NCI-H524 treated with DMSO at 0.1 percent for 48 hours (cell line): ENCODE results near the gene NUP214.
"Not testable (repeated sequence)": the region's sequence is repeated elsewhere in the genome, so short reads cannot be mapped to it uniquely, and the experiment has no call there.

Source experiments
- DNase-seq: peaks from one replicate; lab custom pipeline; 2025; lab: John Stamatoyannopoulos, UW

NUP214 gene

DNA sequence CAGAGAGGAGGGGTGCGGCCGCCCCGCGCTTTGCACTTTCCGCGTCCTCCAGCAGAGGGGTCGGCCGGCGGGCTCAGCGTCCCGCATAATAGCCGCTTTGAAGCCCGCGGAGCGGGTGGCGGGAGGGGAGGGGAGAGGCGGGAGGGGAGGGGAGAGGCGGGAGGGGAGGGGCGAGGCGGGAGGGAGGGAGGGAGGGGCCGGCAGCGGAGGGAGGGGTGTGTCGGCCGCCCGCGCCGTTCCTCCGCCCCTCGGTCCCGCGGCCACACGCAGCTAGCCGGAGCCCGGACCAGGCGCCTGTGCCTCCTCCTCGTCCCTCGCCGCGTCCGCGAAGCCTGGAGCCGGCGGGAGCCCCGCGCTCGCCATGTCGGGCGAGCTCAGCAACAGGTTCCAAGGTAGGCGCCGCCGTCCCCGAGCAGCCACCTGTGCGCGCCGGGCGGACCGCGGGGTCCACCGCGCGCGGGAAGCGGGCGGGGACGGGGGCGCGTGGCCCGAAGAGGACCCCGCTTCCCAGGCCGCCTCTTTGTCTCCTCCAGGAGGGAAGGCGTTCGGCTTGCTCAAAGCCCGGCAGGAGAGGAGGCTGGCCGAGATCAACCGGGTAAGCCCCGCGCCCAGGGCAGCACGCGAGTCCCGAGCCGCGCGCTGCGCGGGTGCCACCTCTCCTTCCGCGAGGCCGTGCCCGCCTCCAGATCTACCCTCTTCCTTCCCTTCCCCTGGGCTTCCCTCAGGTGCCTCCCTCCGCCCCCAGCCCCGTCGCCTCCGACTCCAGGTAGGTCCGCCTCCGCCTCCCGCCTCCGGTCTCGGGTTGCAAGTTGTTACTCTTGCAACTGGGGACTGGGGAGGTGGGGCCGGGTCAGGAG is 28.9 kb upstream of the NUP214 start, which contains the start of gene AIF1L:
Gene AIF1L (plus strand): TSS at position 263 of the 857 bp plus-strand sequence. CDS start 99 bp downstream, at position 362.
- peak; percentile 2 for DNase-seq

- no peak for DNase-seq
Observed at GRCh38 chr9:131097126-131097947, 28.0 kb upstream of the NUP214 start.

DNA sequence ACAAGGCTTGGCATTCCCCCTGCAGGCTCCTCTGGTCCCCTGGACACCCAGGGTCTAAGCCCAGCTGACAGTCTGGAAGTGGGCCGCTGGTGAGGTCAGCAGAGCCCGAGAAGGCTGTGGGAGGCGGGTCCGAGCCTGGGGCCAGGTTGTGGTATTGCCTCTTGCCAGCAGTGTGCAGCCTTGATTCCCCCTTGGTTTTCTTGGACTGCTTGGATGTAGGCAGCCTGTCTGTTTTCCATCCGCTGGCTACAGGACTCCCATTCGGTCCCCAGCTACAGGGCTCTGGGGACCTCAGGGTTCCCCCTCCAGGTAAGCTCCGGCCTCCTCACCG is 27.5 kb upstream of the NUP214 start:
- no peak for DNase-seq

- DNase-seq = no peak
Observed at GRCh38 chr9:131098391-131099101, 26.8 kb upstream of the NUP214 start.

- no peak for DNase-seq
Observed at GRCh38 chr9:131099102-131099606, 26.2 kb upstream of the NUP214 start.

GRCh38 chr9:131099845-131100244 is 25.5 kb upstream of the NUP214 start:
- not testable (repeated sequence) for DNase-seq

DNA sequence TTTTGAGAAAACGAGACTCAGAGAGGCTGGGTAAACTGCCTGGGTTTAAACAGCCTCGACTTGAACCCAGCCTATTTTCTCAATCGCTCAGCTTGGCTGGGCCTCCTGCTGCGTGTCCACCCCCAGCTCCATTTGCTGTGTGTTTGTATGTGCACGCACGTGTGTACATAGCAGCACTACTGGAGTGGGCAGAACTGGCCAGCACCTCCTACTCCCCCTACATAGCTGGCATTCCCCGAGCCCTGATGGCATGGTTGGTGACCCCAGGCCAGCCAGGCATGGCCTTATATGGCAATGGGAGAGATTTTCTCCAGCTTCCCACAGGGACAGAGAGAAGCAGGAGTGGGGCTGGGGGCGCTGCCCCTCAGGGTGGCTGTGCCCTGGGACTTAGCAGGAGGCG is 24.9 kb upstream of the NUP214 start:
- no peak for DNase-seq

DNA sequence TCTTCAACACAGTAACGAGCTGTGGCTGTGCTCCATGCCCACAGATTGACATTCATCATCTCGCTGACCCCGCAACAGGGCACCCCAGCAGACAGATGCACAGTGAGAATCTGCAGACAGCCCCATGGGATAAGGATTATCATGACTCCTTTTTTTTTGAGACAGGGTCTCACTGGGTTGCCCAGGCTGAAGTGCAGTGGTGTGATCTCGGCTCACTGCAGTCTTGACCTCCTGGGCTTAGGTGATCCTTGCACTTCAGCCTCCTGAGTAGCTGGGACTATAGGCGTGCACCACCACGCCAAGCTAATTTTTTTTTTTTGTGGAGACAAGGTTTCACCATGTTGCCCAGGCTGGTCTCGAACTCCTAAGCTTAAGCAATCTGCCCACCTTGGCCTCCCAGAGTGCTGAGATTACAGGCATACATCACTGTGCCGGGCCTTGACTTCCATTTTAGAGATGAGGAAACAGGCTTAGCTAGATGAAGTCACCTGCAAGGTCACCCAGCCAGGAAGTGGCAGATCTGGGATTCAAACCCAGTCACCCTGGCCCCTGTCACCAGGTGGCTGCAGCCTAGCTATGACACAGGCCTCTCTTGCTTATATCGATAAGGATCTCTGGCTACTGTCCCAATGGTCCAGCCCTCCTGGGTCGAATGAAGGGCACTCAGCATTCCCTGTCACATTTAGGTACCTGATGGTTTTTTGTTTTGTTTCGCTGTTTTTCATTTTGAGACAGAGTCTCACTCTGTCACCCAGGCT is 24.0 kb upstream of the NUP214 start:
- no peak for DNase-seq

DNA sequence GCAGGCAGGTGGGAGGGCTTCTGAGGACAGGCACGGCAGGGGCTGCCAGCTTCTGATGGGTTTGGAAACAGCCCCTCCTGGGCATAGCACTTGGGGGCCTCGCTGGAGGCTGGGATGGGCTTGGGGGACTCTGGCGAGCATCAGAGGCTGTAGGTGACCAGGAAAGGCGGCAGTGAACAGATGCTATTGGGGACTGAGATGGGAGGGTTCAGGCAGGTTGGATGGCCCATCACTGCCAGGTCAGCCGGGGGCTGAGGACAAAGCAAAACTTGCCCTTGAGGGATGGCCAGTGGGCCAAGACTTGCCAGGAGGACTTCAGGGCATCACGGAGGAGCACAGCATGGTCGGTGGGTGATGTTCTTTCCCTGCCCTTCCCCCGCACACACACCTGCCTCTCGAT is 22.4 kb upstream of the NUP214 start:
- DNase-seq = no peak

GRCh38 chr9:131103535-131103934 is 21.9 kb upstream of the NUP214 start:
- DNase-seq = no peak

GRCh38 chr9:131104016-131104740 is 21.2 kb upstream of the NUP214 start:
- DNase-seq = no peak

DNA sequence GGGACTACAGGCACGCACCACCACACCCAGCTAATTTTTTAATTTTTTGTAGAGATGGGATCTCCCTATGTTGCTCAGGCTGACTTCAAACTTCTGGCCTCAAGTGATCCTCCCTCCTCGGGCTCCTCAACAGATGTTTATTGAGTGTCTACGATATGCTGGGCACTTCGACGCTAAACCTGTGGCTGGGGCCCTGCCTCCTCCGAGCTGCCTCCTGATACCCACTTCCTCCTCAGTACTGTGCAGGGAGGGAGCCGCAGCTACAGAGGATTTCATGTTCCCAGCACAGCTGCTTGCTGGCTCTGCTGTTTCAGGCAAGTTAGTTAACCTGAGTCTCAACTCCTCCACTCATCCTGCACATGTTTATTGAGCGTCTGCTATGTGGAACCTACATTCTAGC is 19.4 kb upstream of the NUP214 start:
- no peak for DNase-seq

DNA sequence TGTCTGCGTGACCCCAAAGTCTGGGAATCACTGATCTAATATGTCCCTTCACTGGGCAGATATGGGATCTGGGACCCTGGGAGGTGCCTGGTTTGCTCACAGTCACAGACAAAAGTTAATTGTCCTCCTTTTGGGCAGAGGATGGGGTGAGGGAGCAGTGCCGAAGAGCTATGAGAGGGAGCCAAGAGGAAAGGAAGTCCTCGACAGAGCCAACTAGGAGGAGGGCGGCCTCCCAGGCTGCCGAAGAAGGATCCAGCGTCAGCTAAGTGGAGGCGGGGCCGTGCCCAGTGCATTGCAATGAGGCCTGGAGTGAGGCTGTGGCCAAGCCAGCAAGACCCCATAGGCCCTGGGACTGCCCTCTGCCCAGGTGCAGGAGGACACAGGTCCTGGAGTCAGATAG is 17.6 kb upstream of the NUP214 start:
- no peak for DNase-seq

DNA sequence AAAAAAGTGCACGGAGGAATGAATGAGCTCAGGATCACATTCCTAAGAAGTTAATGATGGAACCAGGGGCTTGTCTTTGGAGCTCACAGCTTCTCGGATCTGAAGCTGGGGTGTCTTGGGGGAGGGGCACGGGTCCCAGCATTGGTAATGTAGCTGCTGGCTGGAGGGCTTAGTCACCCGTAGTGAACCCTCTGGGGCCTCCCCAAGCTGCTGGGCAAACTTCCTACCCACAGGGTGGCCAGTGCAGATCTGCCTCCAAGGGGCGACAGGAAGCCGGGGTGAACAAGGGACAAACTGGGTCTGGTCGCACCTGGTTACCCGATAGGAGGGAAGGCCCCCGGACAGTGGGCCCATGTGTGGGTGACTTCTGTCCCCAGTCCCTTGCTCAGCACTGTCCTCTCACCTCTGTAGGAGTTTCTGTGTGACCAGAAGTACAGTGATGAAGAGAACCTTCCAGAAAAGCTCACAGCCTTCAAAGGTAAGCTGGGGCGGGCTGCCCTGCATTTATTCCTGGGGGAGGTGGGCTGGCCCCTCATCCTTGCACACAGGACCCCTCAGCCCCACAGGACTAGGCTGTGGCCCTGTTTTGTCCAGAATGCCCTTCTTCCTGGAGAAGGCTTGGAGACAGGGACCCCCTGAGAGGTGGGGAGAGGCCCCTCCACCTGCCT is 14.1 kb upstream of the NUP214 start:
- DNase-seq = no peak

- no peak for DNase-seq
Observed at GRCh38 chr9:131111854-131112311, 13.5 kb upstream of the NUP214 start.

DNA sequence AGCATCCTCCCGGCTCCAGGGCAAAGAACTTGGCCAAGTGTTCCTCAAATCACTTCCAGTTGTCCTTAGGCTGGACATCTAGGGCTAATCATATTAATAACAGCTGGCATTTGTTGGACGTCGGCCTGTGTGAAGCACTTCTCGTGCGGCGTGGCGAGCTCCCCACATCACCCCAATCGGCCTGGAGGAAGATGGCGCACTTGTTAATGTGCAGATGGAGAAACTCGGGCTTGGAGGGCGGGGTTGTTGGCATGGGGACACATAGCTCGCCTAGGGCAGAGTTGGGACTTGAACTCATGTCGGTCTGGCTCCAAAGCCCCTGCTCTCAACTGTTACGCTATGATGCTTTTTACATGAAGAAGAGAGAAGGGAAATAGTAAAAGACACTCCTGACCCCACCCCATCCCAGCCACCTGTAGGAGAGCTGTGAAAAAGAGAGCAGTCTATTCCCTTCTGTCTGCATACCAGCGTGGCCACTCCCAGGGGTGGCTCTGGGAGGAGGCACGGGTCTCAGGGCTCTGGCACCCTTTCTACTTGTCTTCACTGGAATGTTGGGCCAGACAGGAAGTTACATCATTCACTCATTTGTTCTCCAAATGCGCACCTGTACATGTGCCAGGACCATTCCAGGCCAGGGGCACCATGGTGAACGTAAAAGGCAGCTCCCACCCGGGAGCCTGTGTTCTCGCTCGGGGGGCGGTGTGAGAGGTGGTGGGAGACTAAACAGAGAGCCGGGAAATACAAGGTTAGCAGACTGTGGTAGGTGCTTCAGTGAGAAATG is 12.8 kb upstream of the NUP214 start:
- DNase-seq = no peak

DNA sequence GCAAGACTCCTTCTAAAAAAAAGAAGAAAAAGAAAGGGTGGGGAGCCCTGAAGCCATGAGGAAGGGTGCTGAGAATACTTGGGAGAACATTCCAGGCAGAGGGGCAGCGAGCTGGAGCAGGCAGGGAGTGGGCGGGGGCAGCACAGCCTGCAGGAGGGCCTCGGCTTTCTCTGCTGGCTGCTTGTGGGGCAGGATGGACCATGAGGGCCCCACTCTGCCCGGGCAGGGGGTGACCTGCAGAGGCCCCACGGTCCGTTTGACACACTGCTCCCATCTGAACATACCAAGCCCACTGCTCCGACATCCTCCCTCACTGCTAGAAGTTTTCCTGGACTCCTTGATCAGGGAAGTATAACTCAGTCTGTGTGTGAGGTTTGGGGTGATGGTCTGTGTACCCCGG is 11.7 kb upstream of the NUP214 start:
- DNase-seq = no peak

DNA sequence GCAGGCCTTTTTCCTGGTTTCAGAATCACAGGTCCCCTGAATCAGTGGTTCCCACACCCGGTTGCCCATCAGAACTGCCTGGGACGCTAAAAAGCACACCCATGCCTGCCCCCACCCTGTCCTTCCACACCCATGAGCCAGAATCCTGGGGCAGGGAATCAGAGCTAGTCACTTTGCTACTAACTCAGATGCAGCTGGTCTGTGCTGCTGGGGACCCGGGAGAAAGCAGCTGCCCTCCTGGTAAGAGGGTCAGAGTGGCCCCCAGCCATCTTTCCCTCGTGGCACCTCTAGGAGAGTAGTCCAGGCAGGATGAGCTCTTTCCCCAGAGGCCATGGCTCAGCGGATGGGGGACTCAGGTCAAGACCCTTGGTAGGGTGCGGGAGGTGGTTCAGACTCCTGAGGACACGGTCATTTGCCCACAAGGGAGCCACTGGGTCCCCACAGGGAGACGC is 11.3 kb upstream of the NUP214 start:
- no peak for DNase-seq

- DNase-seq = not testable (repeated sequence)
Observed at GRCh38 chr9:131115360-131115742, 10.0 kb upstream of the NUP214 start.
